ENCODE data around the gene ROR2.

ROR2 gene

GRCh38 chr9:91714020-91714806 lies 235.8 kb downstream of the ROR2 start:
- peak overlapping the region; percentile 45 for H3K4me3 ChIP-seq (ENCODE audit: control insufficient read depth, low read depth, low read length)
- DNase-seq (ENCODE audit: low read depth) = peak; percentile 67
- TF ChIP-seq CTCF (conservative IDR thresholded peaks at IDR 0.05; ENCODE audit: control insufficient read depth, insufficient read depth, low read depth, low read length) = no peak

- no peak overlapping the region for H3K4me3 ChIP-seq (ENCODE audit: control insufficient read depth, low read depth, low read length)
- no peak for TF ChIP-seq CTCF (conservative IDR thresholded peaks at IDR 0.05; ENCODE audit: control insufficient read depth, insufficient read depth, low read depth, low read length)
- DNase-seq (ENCODE audit: low read depth) = no peak
Measured at GRCh38 chr9:91712811-91713210, 237.2 kb downstream of the ROR2 start.

- peak; percentile 49 for DNase-seq (ENCODE audit: low read depth)
- TF ChIP-seq CTCF (conservative IDR thresholded peaks at IDR 0.05; ENCODE audit: control insufficient read depth, insufficient read depth, low read depth, low read length) = no peak
- H3K4me3 ChIP-seq (ENCODE audit: control insufficient read depth, low read depth, low read length) = no peak overlapping the region
Measured at GRCh38 chr9:91711755-91712601, 238.1 kb downstream of the ROR2 start.

- TF ChIP-seq CTCF (conservative IDR thresholded peaks at IDR 0.05; ENCODE audit: control insufficient read depth, insufficient read depth, low read depth, low read length) = no peak
- H3K4me3 ChIP-seq (ENCODE audit: control insufficient read depth, low read depth, low read length) = no peak overlapping the region
- DNase-seq (ENCODE audit: low read depth) = no peak
Measured at GRCh38 chr9:91710158-91710557, 239.9 kb downstream of the ROR2 start.

GRCh38 chr9:91705386-91705785 lies 244.6 kb downstream of the ROR2 start:
- TF ChIP-seq CTCF (conservative IDR thresholded peaks at IDR 0.05; ENCODE audit: control insufficient read depth, insufficient read depth, low read depth, low read length) = no peak
- no peak for DNase-seq (ENCODE audit: low read depth)
- no peak overlapping the region for H3K4me3 ChIP-seq (ENCODE audit: control insufficient read depth, low read depth, low read length)

GRCh38 chr9:91700475-91700874 lies 249.6 kb downstream of the ROR2 start:
- no peak for DNase-seq (ENCODE audit: low read depth)
- TF ChIP-seq CTCF (conservative IDR thresholded peaks at IDR 0.05; ENCODE audit: control insufficient read depth, insufficient read depth, low read depth, low read length) = no peak
- H3K4me3 ChIP-seq (ENCODE audit: control insufficient read depth, low read depth, low read length) = no peak overlapping the region
